ENCODE data around the gene SRPX.

The SRPX gene, protein sequence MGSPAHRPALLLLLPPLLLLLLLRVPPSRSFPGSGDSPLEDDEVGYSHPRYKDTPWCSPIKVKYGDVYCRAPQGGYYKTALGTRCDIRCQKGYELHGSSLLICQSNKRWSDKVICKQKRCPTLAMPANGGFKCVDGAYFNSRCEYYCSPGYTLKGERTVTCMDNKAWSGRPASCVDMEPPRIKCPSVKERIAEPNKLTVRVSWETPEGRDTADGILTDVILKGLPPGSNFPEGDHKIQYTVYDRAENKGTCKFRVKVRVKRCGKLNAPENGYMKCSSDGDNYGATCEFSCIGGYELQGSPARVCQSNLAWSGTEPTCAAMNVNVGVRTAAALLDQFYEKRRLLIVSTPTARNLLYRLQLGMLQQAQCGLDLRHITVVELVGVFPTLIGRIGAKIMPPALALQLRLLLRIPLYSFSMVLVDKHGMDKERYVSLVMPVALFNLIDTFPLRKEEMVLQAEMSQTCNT

DNA sequence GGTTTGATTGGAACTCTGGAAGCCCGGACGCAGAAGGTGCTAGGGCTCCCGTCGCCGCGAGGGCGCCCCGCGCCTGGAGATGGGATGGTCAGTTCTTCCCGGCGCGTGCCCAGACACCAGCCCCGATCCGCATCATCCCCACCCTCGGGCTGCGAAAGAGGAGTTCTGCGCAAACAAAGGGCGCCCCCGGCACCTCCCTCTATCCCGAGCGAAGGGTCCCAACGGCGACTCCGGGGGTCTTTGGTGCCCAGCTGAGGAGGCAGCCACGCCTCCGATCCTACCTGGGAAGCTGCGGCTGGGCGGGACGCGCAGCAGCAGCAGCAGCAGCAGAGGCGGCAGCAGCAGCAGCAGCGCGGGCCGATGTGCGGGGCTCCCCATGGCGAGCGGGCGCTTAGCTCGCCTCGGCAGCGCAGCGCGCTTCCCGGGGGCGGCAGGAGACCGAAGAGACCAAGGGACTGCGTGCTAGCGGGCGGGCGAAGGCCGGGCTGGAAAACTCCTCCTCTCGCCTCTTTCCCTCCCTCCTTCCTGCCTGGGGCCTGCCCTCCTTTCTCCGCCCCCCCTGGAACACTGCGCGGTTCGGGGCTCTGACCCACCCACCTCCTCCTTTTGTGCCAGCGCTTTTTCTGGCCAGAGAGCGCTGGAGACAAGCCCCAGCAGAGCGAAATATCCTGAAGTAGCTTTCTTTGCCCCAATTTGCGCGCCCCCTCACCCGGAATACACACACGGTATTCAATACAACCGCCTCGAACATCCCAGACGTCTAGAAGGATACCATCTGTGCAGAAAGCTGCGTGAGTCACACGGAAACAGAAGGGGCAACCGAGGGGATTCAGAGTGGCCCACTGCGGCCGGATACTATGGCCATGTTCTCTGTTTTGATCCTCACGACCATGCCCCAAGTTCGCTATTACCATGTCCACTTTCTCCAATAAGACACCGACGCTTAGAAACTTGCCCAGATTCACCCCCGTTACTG, at the start of gene SRPX:
Gene SRPX (minus strand): TSS at position 457 of the 976 bp plus-strand sequence. CDS start 79 bp downstream, at position 378.
- no peak within 1 kb of the TSS for H3K27ac ChIP-seq
- TF ChIP-seq, protein P1, sequence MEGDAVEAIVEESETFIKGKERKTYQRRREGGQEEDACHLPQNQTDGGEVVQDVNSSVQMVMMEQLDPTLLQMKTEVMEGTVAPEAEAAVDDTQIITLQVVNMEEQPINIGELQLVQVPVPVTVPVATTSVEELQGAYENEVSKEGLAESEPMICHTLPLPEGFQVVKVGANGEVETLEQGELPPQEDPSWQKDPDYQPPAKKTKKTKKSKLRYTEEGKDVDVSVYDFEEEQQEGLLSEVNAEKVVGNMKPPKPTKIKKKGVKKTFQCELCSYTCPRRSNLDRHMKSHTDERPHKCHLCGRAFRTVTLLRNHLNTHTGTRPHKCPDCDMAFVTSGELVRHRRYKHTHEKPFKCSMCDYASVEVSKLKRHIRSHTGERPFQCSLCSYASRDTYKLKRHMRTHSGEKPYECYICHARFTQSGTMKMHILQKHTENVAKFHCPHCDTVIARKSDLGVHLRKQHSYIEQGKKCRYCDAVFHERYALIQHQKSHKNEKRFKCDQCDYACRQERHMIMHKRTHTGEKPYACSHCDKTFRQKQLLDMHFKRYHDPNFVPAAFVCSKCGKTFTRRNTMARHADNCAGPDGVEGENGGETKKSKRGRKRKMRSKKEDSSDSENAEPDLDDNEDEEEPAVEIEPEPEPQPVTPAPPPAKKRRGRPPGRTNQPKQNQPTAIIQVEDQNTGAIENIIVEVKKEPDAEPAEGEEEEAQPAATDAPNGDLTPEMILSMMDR (conservative IDR thresholded peaks at IDR 0.05): no peak
- no peak for TF ChIP-seq ZFX (IDR thresholded peaks at IDR 0.05)

- TF ChIP-seq ZFX (IDR thresholded peaks at IDR 0.05): no peak
- TF ChIP-seq, protein P1 (conservative IDR thresholded peaks at IDR 0.05): no peak
- H3K27ac ChIP-seq: no peak overlapping the region
Measured at GRCh38 chrX:38268011-38268410, 47.3 kb upstream of the SRPX start.

GRCh38 chrX:38262715-38263620, 42.3 kb upstream of the SRPX start:
- no peak overlapping the region for H3K27ac ChIP-seq
- TF ChIP-seq ZFX (IDR thresholded peaks at IDR 0.05): no peak

- H3K27ac ChIP-seq: no peak overlapping the region
- TF ChIP-seq ZFX (IDR thresholded peaks at IDR 0.05): no peak
- TF ChIP-seq, protein P1 (conservative IDR thresholded peaks at IDR 0.05): peak; percentile 58
Measured at GRCh38 chrX:38260231-38260630, 39.6 kb upstream of the SRPX start.

DNA sequence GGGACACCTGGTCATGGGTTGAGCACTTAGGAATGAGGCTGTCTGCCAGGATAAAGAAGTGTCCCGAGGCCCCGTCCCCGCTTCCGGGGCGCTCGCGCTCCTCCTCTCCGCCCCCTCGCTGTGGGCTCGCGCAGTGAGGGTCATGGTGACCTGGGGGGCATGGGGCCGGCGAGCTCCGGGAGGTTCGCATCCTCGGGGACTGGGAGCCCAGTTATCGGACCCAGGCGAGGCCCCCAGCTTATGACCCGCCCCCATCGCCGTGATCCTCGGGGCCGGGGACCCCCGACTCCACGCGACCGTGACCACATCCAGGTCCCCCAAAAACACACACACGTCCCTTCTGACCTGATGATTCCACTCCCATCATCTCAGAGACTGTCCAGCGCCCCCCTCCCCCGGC, 35.3 kb upstream of the SRPX start:
- TF ChIP-seq, protein P1 (conservative IDR thresholded peaks at IDR 0.05): no peak
- H3K27ac ChIP-seq: no peak overlapping the region

GRCh38 chrX:38249965-38250364, 29.3 kb upstream of the SRPX start:
- TF ChIP-seq ZFX (IDR thresholded peaks at IDR 0.05): no peak
- TF ChIP-seq, protein P1 (conservative IDR thresholded peaks at IDR 0.05): no peak
- H3K27ac ChIP-seq: no peak overlapping the region

GRCh38 chrX:38247051-38247450, 26.4 kb upstream of the SRPX start:
- no peak overlapping the region for H3K27ac ChIP-seq
- no peak for TF ChIP-seq ZFX (IDR thresholded peaks at IDR 0.05)
- TF ChIP-seq, protein P1 (conservative IDR thresholded peaks at IDR 0.05): no peak
